GM18867 (cell line): ENCODE results near the gene CD3G.
"Not testable (repeated sequence)": the region's sequence is repeated elsewhere in the genome, so short reads cannot be mapped to it uniquely, and the experiment has no call there.

Experiments
- ATAC-seq: cut with Tn5 transposase; IDR thresholded peaks from one replicate; pipeline ENCODE4 v1.9.1; 2021; ENCODE audit warnings: mild to moderate bottlenecking, moderate library complexity; ENCODE audit not compliant: unreplicated experiment

Gene CD3G

DNA sequence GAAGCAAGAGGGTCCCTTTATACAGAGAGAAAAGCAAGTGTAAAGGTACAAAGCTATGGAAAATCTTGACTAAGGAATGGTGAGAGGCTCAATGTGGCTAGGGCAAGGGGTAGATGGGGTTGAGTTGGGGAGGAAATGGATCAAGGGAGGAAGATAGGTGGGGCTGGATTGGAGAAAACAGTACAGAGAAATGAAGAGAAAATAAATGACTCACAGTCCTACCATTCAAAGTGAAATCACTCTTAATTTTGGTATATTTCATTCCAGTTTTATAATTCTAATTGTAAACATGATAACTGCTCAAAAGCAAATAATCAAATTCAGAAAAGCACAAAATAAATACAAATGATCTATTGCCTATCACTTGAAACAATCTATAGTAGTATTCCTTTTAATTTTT is 31.8 kb downstream of the CD3G start:
- ATAC-seq: no peak

DNA sequence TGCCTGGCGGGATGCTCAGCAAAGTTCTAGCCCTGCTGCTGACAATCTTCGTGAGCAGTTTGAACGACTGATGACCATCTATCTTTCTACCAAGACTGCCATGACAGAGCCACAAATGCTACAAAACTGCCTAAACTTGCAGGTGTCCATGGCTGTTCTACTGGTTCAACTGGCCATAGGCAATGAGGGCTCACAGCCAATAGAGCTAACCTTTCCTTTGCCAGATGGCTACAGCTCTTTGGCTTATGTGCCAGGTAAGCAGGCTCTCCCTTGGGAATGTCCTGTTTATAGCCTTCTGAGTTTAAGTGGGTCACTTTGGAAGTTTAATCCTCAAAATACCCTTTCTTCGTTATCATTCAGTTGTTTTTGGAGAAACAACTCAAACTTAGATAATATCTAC is 35.4 kb downstream of the CD3G start:
- ATAC-seq: no peak

DNA sequence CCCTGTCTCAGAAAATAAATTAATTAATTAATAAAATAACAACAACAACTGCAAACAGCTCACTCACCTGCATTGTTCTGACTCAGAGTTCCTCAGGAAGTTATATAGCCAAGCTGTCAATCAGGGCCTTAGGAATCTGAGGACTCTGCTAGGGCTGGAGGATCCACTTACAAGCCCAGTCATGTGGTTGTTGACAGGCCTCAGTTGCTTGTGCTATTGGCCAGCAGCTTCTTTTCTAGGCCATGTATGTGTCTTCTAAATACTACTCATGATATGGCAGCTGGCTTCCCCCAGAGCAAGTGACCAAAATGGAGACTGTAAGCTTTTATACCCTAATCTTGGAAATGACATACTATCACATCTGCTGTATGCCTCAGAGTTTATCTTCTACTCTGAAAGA is 36.4 kb downstream of the CD3G start:
- no peak for ATAC-seq

DNA sequence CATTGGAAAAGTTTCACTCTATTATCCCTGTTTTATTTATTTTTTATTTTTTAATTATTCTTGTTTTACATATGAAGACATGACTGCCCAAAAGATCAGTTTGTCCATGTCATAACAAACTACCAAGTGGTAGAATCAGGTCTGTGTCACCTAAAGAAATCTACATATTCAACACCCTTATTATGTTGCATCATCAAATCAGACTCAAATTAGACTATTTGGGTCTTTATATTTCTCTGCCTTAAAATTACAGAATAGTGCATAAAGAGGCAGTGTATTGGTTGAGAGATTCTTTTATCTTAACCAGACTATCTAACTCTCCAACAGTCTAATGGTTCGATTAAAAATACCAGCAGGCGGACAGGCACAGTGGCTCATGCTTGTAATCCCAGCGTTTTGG is 38.8 kb downstream of the CD3G start:
- ATAC-seq: no peak

DNA sequence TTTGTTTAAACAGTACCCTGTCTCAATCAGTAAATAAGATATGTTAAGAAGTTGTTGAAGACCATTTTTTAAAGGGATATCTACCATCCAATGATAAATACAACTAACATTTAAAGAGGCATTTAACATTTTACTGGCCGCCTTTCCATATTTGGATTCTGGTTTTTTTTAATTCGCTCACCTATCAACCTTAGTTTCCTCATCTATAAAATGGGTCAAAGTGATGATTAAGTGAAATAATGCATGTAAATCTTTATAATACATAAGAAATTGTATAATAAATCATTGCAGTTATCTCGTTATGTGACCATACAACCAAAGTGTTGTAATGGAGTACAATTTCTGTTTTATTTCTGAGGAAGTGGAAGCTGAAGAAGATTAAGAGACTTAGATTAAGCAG is 39.5 kb downstream of the CD3G start:
- ATAC-seq: no peak

DNA sequence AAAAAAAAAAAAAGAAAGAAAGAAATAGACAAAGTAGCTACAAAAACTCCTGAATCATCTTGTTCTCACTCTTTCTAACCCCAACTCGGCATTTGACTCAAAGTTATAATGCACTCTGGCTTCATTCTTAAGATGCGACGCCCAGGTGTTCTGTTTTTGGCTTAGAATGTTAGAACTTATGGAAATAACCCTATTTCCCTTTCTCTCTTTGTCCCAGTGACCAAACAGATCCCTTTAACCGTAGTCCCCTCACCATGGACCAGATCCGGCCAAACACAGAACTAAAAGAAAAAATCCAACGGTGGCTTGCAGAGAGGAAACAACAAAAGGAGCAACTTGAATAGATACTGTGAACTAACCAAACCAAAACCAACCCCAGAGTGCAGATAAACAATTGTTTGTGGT is 52.0 kb downstream of the CD3G start:
- ATAC-seq: no peak

DNA sequence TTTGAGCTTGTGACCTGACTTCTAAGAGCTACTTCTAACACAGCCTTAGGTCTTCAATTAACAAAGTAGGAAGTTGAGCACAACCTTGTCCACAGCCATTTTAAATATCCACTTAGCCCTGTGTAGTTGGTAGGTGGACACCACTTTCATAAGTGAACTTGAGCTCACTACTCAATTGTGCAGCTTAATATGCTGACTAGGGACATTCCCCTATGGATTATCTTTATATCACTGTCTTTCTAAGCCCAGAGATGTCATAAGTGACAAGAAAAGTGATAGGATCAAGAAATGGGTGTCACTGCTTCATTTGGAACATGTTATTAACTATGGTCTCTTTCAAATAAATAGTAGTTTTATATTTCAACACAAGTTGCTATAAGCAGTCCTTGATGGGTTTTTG is 53.3 kb downstream of the CD3G start:
- ATAC-seq: no peak

DNA sequence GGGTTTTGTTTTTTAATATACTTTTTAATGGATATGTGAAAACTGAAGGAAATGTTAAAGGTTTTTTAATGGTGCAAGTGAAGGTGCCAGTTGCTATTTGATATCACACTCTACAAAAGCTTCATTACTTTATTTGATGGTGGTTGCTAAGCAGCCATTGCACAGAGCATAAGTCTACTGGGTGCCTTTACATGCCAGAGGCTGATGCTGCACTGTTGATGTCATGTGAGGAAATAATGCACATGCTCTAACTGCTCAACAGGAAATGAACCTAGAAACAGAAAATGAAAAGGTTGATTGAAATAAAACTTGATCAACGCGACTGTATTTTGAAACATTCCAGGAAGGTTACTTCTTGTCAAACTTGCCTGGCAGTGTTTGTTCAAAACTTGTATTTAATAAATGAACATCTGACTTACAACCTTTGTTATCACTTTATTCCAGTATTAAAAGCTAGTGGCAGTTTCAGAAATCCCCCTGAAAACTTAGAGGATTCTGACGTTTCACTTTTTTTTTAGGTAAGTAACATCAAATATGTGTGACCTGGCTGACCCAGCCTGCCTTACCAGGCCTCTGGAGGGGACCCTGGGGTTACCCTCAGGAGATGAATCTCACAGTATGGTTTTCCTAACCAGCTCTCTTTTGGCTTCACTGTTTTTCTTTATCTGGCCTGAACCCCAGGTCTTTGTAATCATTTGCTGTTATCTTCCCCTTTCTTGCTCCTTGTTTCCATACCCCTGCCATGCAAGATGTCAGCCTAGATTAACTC is 54.8 kb downstream of the CD3G start:
- ATAC-seq: peak; percentile 40

DNA sequence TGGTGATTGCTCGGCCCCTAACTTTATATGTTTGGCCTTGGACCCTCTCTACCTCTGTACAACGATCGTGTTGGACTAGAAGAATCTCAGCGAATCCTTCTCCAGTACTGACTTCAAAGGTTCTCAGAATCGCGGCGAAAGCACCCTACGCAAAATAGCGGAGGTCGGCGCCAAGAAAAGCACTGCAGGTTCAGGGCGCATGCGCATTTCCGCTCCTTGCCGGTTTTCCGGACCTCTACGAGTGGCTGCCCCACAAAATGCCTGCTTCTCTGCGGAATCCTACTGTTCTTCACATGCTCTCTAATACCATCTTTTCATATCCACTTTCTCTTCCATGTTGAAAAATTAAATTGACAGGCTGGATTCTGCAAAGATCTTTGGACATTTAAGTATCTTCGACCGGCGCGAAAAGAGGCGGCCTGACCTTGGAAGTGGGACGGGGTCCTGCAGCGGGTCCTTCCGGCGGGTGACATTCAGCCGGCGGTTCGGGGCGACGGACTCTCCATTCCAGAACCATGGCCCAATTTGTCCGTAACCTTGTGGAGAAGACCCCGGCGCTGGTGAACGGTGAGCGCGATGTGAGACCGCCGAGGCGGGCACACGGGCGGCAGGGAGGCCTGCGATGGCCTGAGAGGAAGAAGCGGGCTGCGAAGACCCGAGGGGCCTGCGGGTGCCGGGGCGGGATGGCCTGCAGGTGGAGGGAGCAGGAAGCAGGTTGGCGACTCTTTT is 57.2 kb downstream of the CD3G start, which contains the start of gene ATP5MG:
TSS of gene ATP5MG (plus strand) at position 456 of the 729 bp plus-strand sequence. CDS start at position 516, 60 bp downstream.
- peak; percentile 58 for ATAC-seq

DNA sequence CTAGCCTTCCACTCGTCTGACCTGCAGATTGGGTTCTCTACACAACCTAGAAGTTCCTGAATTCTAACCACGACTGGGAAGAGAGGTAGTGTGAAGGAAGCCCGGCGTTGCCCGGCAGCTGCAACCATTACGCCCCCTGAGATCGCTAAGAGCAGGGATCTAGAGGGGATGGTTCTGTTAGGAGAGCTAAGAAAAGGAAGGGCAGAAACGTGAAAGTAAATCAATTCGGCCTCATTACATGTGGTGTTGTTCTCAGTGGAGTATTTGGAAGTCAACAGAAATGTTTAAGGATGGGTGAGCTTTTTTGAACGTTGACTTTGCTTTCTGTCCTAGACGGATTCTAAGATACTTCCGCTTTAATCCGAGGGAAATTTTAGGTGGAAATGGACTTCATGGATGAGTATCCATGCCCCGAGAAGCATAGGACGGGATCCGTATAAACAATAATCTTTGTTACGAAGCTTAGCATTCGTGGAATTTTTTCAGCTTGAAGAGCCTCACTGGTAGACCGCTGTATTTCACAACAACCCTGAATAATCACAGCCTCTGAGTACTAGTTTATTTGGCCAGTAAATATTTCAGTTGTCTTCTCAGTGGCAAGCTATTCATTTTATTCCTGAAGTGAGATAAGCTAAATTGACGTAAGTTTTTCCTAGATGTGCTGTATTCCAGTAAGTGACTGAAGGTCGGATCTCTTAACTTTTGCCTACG is 57.9 kb downstream of the CD3G start:
- no peak for ATAC-seq

DNA sequence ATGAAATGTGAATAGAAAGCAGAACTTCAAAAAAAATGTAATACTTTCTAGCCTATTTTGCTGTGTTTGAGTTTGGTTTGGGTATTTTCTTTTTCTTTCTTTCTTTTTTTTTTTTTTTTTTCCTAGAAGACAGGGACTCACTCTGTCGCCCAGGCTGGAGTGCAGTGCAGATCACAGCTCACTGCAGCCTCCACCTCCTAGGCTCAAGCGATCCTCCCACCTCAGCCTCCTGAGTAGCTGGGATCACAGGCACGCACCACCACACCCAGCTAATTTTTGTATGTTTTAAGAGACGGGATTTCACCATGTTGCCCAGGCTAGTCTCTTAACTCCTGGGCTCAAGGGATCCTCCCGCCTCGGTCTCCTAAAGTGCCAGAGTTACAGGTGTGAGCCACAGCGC is 58.5 kb downstream of the CD3G start:
- not testable (repeated sequence) for ATAC-seq
